Cardiac fibroblast (primary cell): ENCODE results near the gene IL1RL1.

Experiments
- DNase-seq, 2 donors: peaks; one replicate each; pipeline versions ENCODE4 v3.0.0 to v3.0.0-alpha.2; 2010; ENCODE audit warnings: low read depth in 2 of 2
- H3K4me3 ChIP-seq, 2 donors: replicated peaks in 1 of 2; 1 replicate in 1 of 2; 2 replicates in 1 of 2; pipeline ENCODE4 v1.5.1; 2011; ENCODE audit warnings: low read depth in 2 of 2, low read length in 2 of 2, mild to moderate bottlenecking in 2 of 2, moderate library complexity in 1 of 2
- TF ChIP-seq, protein P1 (sequence below): IDR thresholded peaks from one replicate; pipeline ENCODE4 v1.5.1; 2011; ENCODE audit warnings: low read depth, mild to moderate bottlenecking, low read length, inconsistent platforms

IL1RL1 gene

DNA sequence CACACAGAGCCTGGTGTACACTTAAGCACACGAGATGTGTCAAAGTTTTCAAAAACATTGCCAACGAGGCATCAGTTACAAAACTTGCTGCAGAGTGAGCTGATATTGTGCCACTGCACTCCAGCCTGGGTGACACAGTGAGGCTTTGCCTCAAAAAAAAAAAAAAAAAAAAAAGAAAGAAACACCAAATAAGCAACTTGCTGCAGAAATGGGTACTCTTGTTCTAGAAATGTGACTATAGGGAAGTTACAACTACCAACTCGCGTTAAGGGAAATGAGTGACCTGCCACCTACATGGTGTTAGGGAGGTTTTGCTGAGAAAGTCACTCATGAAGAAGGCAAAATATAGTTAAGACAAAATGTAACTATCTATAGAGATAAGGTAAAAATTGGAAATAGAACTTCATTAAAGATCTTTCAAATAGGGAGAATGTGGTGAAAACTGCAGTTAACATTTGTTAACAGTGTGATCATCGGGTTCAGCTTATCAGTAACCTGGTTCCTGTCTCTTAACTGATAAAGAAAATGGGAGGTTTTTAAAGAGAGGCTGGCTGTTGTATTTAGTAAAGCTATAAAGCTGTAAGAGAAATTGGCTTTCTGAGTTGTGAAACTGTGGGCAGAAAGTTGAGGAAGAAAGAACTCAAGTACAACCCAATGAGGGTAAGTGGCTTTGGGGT lies at the start of gene IL1RL1:
TSS of gene IL1RL1 (plus strand) at position 600 of the 677 bp plus-strand sequence. CDS start 26,702 bp downstream, outside the sequence.
- DNase-seq: no peak
- TF ChIP-seq, protein P1, sequence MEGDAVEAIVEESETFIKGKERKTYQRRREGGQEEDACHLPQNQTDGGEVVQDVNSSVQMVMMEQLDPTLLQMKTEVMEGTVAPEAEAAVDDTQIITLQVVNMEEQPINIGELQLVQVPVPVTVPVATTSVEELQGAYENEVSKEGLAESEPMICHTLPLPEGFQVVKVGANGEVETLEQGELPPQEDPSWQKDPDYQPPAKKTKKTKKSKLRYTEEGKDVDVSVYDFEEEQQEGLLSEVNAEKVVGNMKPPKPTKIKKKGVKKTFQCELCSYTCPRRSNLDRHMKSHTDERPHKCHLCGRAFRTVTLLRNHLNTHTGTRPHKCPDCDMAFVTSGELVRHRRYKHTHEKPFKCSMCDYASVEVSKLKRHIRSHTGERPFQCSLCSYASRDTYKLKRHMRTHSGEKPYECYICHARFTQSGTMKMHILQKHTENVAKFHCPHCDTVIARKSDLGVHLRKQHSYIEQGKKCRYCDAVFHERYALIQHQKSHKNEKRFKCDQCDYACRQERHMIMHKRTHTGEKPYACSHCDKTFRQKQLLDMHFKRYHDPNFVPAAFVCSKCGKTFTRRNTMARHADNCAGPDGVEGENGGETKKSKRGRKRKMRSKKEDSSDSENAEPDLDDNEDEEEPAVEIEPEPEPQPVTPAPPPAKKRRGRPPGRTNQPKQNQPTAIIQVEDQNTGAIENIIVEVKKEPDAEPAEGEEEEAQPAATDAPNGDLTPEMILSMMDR: no peak
- no peak within 1 kb of the TSS for H3K4me3 ChIP-seq

DNA sequence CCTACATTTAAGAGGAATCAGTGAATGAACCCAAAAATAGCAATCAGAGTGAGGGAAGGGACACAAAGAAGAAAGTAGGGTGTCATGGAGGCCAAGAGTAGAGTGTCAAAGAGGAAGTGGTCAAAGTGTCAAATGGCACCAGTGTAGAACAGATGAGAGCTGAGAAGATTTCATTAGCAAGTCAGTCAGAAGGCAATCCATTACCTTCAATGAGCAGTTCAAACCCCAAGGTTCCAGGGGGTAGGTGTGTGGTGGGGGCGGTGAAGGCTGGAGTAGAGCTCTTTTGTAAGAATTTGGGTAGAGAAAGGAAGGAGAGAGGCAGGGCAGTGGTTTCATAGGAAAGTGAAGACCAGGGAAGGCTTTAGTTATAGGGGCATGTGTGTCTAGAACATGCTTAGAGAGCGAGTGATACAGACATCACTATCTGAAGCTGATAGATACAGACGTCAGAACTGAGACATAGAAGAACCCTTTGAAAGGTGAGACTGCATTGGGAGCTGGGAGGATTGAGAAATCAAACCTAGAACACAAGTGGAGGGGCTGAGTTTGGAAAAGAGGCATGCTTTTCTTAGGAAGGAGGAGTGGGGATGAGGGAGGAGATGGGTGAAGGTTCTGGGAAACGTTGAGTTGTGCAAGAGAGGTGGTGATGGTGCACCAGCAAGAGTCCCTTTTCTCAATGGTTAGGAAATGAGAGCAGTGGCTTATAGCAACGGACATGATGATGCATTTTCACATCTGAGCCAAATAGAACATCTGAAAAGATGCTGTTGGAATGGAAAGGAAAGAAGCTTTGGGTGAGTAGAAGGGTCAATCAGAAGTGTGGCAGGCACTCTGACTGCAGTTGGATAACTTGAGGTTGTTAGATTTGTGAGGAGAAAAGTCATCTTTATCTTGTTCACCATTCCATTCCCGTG lies 48.9 kb upstream of the IL1RL1 start:
- TF ChIP-seq, protein P1: no peak
- no peak overlapping the region for H3K4me3 ChIP-seq
- peak; percentile 59 to 71 for DNase-seq

DNA sequence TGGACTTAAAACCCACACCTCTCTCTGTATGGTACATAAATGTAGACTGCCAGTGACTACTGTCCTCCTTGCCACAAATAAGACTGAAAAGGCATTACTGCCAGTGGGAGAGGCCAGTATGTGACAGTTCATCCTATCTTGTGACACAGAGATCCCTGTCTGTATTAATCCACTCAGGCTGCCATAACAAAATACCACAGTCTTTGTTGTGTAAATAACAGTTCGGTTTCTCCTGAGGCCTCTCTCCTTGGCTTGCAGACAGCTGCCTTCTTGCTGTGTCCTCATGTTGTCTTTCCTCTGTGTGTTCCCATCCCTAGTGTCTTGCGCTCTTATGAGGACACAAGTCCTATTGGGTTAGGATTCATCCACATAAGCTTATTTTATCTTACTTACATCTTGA lies 46.4 kb upstream of the IL1RL1 start:
- no peak for DNase-seq
- no peak overlapping the region for H3K4me3 ChIP-seq
- TF ChIP-seq, protein P1: no peak

DNA sequence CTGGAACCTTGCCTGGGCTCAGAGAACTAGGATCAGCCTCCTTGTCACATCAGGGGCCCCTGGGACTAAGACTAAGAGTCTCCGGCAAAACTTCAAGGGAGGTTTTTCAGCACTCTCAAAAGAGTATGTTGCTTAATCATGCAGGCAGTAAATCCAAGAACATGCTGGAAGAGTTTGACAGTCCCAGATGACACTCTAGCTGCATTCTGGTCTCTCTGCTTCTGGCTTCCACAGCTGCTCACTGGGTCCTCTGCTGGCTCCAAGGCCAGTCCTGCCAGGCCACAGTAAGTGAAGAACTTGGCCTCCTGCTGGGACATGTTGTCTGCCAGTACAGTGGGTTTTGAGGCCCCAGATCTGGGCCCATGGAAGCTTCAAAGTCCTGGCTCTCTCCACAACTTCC lies 45.2 kb upstream of the IL1RL1 start:
- TF ChIP-seq, protein P1: no peak
- no peak overlapping the region for H3K4me3 ChIP-seq
- DNase-seq: peak in 1 of 2 donors; percentile 46

DNA sequence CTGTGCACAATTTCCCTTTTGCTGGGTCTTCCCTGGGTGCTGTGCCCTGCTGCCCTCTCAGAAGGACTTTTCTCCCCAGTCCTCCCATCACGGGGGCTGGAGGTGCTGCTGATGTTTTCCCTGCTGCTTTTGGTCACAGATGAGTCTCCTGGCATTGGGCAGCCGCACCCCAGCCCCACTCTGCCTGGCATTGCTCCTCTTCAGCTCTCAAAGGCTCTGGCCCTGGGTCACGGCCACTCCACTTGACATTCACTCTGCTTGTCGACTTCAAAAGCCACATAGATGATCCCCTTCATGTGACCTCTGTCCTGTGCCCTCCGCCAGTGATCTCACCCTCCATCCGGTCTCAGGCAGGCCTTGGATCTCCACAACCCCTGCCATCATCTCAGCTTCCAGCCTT lies 43.6 kb upstream of the IL1RL1 start:
- no peak for DNase-seq
- no peak overlapping the region for H3K4me3 ChIP-seq
- TF ChIP-seq, protein P1: no peak

DNA sequence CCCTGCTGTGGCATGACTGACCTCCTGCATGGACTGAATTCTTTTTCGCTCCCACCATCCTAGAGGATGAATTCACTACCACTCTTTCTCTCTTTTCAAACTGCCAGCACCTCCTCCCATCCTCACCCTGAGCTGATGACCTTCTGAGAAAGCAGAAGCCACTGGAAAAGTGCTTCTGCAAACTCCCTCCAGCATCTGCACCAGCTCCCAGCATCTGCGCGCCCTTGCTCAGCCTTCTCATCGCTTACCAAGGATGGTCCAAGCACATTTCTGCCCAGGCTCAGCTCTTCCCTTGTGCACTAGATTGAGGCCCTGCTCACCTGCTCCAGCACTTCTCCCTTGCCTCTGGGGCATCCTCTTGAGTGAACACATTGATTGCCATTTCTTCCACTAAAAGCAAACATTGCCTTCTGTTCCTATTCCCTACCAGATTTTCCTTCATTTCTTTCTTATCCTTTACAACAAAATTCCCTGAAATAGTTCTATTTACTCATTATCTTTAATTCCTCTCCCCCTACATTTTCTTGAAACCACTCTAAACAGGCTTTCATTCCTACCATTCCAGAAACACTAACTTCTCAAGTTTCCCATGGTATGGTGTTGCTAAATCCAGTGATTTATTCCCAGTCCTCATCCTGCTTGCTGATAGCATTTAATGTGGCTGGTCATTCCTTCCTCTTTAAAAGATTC lies 42.7 kb upstream of the IL1RL1 start:
- TF ChIP-seq, protein P1: no peak
- H3K4me3 ChIP-seq: no peak overlapping the region
- peak; percentile 54 to 90 for DNase-seq
